NCI-H2107 (cell line): ENCODE measurements around the gene SCO2.

Experiments
- DNase-seq: peaks from one replicate; lab custom pipeline; 2025; lab: John Stamatoyannopoulos, UW

SCO2 gene

DNA sequence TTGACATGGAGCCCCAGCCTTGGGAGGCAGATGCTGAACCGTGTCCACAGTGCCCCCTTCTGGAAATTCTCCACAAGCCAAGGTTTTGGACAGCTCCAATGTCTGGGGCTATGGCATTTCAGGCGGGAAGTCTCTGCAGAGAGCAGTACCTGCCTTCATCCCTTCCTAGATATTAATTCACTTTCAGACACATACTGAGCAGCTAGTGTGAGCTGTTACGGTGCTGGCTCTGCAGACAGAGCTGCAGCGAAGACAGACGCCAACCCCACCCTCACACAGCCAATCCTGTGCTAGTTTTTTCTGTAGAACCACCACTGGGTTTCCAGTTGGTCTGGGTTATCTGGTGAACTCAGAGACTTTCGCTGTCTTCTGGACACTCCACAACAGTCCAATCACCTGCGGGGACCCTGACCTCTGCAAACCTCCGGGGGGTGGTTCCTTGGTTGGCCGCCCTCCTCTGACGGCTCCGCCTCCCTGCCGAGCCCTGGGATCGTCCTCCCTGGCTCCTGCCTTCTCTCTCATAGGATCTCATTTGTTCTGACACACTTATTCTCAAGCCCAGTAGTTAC, 27.0 kb downstream of the SCO2 start:
- DNase-seq: no peak

GRCh38 chr22:50497093-50497492, 28.3 kb downstream of the SCO2 start:
- DNase-seq: no peak

GRCh38 chr22:50490531-50491308, 34.7 kb downstream of the SCO2 start:
- no peak for DNase-seq

GRCh38 chr22:50489363-50490243, 35.8 kb downstream of the SCO2 start:
- DNase-seq: no peak

GRCh38 chr22:50488886-50489285, 36.5 kb downstream of the SCO2 start:
- no peak for DNase-seq

DNA sequence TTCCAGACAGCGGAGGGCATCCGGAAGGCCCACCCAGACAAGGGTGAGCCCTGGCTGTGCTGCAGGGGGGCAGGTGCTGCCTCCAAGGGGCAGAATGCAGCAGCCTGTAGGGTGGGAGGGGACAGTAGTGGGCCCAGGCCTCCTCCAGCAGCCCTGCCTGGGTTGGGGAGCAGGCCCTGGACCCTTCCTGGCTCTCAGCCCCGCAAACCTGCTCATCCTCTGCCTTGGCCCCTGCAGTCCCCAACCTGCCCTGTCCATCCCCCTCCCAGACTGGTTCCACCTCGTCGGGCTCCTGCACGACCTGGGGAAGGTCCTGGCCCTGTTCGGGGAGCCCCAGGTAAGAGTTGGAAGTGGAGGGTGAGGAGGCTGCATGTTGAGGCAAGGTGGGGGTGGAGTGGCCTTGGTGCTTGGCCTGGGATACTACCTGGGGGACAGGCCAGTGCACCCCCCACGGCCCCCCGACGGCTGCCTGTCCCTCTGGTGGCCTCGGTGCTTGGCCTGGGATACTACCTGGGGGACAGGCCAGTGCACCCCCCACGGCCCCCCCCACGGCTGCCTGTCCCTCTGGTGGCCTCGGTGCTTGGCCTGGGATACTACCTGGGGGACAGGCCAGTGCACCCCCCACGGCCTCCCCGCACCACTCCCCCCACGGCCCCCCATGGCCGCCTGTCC, 37.3 kb downstream of the SCO2 start:
- DNase-seq: no peak

GRCh38 chr22:50487290-50488005, 38.0 kb downstream of the SCO2 start:
- DNase-seq: no peak

DNA sequence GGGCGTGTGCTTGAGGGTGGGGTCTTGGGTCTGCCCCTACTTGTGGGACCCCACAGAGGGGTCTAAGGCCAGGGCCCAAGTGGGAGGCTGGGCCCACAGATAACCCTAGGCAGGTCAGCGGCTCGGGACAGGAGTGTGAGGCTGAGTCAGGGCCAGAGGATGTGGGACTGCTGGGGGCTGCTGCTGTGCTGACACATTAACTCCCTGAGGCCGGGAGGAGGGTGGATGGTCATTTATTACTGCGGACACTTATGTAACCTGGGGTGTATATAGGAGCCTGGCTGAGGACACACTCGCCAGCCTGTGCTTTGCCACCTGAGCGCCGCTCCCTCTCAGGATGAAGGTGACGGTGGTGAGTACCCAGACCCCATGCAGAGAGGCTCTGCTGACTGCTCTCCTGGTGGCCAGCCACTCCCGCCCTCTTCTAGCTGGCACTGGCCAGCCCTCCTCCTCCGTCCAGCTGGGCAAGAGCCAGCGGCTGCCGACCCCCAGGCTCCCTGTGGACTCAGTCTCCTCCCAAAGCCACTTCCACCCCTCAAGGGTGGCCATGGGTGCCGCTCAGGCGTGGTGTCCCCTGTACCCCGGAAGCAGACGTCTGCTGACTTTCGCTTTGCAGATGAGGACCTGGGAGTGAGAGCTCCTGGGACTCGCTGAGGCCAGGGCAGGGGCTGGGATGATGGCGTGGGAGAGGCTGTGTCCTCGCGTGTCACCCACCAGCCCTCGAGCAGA, 38.7 kb downstream of the SCO2 start, which contains the start of gene MIOX:
Gene MIOX, plus strand, starts transcription at position 299 of the 729 bp plus-strand sequence. Its CDS starts 39 bp downstream, at position 338.
- DNase-seq: no peak

- DNase-seq: no peak
Measured at GRCh38 chr22:50485221-50486131, 39.9 kb downstream of the SCO2 start.

DNA sequence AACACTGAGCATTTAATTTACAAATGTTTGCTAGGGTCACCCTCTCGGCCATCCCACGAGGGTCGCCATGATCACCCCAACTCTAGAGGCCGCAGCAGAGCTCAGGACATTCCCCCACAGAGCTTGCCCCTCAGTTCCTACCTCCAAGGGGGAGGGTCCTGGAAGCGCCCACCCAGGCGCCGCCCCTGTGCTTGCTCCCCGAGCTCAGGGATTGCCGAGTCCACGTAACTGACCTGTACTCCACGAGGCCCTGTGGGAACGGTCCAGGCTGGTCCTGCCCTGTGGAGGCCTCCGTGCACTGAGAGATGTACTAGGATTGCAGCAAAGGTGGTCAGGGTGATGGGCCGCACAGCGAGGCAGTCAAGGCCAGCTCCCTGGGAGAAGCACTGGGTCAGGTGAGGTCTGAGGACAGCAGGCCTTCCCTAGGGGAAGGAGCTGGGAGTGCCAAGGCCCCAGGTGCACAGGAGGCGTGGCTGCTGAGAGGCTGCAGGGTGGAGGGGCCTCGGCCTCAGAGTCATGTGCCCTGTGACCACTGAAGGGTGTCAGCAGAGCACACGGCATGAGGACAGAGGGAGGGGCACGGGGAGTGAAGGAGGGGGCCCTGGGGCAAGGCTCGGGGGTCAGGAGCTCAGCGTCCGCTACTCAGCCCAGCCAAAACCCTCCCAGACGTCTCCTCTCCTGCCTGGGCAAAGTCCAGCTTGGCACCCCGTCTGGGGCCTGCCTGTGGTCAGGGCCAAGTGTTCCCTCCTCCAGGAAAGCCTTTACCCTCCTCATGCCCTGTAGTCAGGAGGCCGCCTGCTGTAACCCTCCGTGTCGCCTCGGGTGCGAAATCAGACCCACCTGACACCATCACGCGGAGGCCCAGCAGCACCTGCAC, 41.2 kb downstream of the SCO2 start:
- DNase-seq: no peak

DNA sequence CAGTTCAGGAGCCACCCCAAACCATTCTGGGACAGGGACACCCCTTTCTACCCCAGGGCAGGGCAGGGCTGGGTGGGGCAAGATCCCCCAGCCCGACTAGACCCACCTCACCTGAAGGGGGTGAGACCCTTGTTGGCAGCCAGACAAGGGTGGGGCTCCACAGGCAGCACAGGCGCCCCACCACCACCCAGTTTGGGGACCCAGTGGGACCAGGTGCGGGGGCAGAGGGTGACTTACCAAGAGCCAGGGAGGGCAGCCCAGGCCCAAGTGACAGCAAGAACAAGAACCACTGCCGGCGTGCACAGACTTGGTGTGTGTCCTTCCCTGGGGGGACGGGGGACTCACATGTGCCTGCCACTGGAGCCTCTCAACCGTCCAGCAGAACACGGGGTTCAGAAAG, 41.8 kb downstream of the SCO2 start:
- DNase-seq: no peak

- DNase-seq: no peak
Measured at GRCh38 chr22:50483106-50483505, 42.3 kb downstream of the SCO2 start.

- no peak for DNase-seq
Measured at GRCh38 chr22:50482107-50483074, 43.0 kb downstream of the SCO2 start.

- no peak for DNase-seq
Measured at GRCh38 chr22:50481440-50482106, 43.8 kb downstream of the SCO2 start, which contains the start of gene ADM2. ADM2 (plus strand) TSS chr22:50481543; CDS start chr22:50481848, 305 bp downstream.

GRCh38 chr22:50481045-50481439, 44.4 kb downstream of the SCO2 start:
- no peak for DNase-seq

- no peak for DNase-seq
Measured at GRCh38 chr22:50479721-50480120, 45.7 kb downstream of the SCO2 start.

- DNase-seq: no peak
Measured at GRCh38 chr22:50477923-50478322, 47.5 kb downstream of the SCO2 start.
